Measurements from ENCODE around the gene CXCL14. TPM values are rescaled to one million over a fixed set of nuclear protein-coding genes. Genes with fewer than 3 reads are reported as not detected.
"Not testable (repeated sequence)": the region's sequence is repeated elsewhere in the genome, so short reads cannot be mapped to it uniquely, and the experiment has no call there.

The CXCL14 gene
- total and polyA plus RNA-seq, 2 donors (not counting 1 experiment from before 2014, with no cell fraction given): 0.17 TPM; not detected in 1

GRCh38 chr5:135533334-135533733 lies 45.5 kb downstream of the CXCL14 start:
- no peaks in the 10 kb centered on the region for H4K20me1 ChIP-seq (ENCODE audit: control insufficient read depth, extremely low read depth, insufficient read depth, low read length)
- no peaks in the 10 kb centered on the region for H3K79me2 ChIP-seq (ENCODE audit: control insufficient read depth, insufficient read depth, low read length)
- H2AFZ ChIP-seq (ENCODE audit: low read length): no peak overlapping the region
- TF ChIP-seq CTCF (conservative IDR thresholded peaks at IDR 0.05 in 1 of 2, IDR thresholded peaks at IDR 0.05 in 1 of 2; ENCODE audit: low read depth in 1 of 2, low read length in 2 of 2) (no peak), EZH2 (IDR thresholded peaks at IDR 0.05; ENCODE audit: low read length, missing control alignments) (no peak)
- no peaks in the 10 kb centered on the region for H3K9me3 ChIP-seq (ENCODE audit: control insufficient read depth, insufficient read depth, low read depth, low read length)
- peaks cover 28% of the 10 kb centered on the region for H3K27me3 ChIP-seq (ENCODE audit: control insufficient read depth, insufficient read depth, low read length)
- H3K27ac ChIP-seq (ENCODE audit: insufficient read depth, low read length): no peak overlapping the region
- H3K9ac ChIP-seq (ENCODE audit: insufficient read depth, low read length): no peak overlapping the region
- no peak overlapping the region for H3K4me3 ChIP-seq (replicated peaks in 1 of 4; ENCODE audit: control extremely low read depth in 1 of 4, insufficient read depth in 1 of 4, low read depth in 3 of 4, low read length in 4 of 4)
- no peak overlapping the region for H3K4me2 ChIP-seq (ENCODE audit: extremely low read depth, insufficient read depth, low read length)
- no peaks in the 10 kb centered on the region for H3K4me1 ChIP-seq (ENCODE audit: control insufficient read depth, extremely low read depth, insufficient read depth, low read length)
- no peak for DNase-seq (ENCODE audit: low read depth in 2 of 2)
- H3K36me3 ChIP-seq (ENCODE audit: control insufficient read depth, insufficient read depth, low read length): no peaks in the 10 kb centered on the region

GRCh38 chr5:135529576-135529975 lies 49.2 kb downstream of the CXCL14 start:
- H3K4me3 ChIP-seq (replicated peaks in 1 of 4; ENCODE audit: control extremely low read depth in 1 of 4, insufficient read depth in 1 of 4, low read depth in 3 of 4, low read length in 4 of 4): not testable (repeated sequence)

GRCh38 chr5:135526924-135527323 lies 51.9 kb downstream of the CXCL14 start:
- Histone ChIP-seq H3K4me2 (ENCODE audit: extremely low read depth, insufficient read depth, low read length) (no peak overlapping the region), H3K4me1 (ENCODE audit: control insufficient read depth, extremely low read depth, insufficient read depth, low read length) (no peaks in the 10 kb centered on the region), H3K27ac (ENCODE audit: insufficient read depth, low read length) (no peak overlapping the region), H3K27me3 (ENCODE audit: control insufficient read depth, insufficient read depth, low read length) (no peaks in the 10 kb centered on the region), H3K36me3 (ENCODE audit: control insufficient read depth, insufficient read depth, low read length) (no peaks in the 10 kb centered on the region), H3K9me3 (ENCODE audit: control insufficient read depth, insufficient read depth, low read depth, low read length) (no peaks in the 10 kb centered on the region), H2AFZ (ENCODE audit: low read length) (no peak overlapping the region), H3K79me2 (ENCODE audit: control insufficient read depth, insufficient read depth, low read length) (no peaks in the 10 kb centered on the region), H4K20me1 (ENCODE audit: control insufficient read depth, extremely low read depth, insufficient read depth, low read length) (no peaks in the 10 kb centered on the region), H3K9ac (ENCODE audit: insufficient read depth, low read length) (no peak overlapping the region), H3K4me3 (replicated peaks in 1 of 4; ENCODE audit: control extremely low read depth in 1 of 4, insufficient read depth in 1 of 4, low read depth in 3 of 4, low read length in 4 of 4) (no peak overlapping the region)
- no peak for DNase-seq (ENCODE audit: low read depth in 2 of 2)
- TF ChIP-seq CTCF (conservative IDR thresholded peaks at IDR 0.05 in 1 of 2, IDR thresholded peaks at IDR 0.05 in 1 of 2; ENCODE audit: low read depth in 1 of 2, low read length in 2 of 2): no peak
- TF ChIP-seq EZH2 (IDR thresholded peaks at IDR 0.05; ENCODE audit: low read length, missing control alignments): no peak

More at GRCh38 chr5:135529576-135529975, 49.2 kb downstream of the CXCL14 start:
- H4K20me1 ChIP-seq (ENCODE audit: control insufficient read depth, extremely low read depth, insufficient read depth, low read length); H3K4me2 ChIP-seq (ENCODE audit: extremely low read depth, insufficient read depth, low read length); H3K27me3 ChIP-seq (ENCODE audit: control insufficient read depth, insufficient read depth, low read length); H3K9me3 ChIP-seq (ENCODE audit: control insufficient read depth, insufficient read depth, low read depth, low read length); H3K36me3 ChIP-seq (ENCODE audit: control insufficient read depth, insufficient read depth, low read length); H2AFZ ChIP-seq (ENCODE audit: low read length); H3K4me1 ChIP-seq (ENCODE audit: control insufficient read depth, extremely low read depth, insufficient read depth, low read length); DNase-seq (ENCODE audit: low read depth in 2 of 2); H3K9ac ChIP-seq (ENCODE audit: insufficient read depth, low read length); H3K27ac ChIP-seq (ENCODE audit: insufficient read depth, low read length); H3K79me2 ChIP-seq (ENCODE audit: control insufficient read depth, insufficient read depth, low read length): not testable (repeated sequence)

Data from fibroblast of lung (primary cell).